ELR (cell line): ENCODE results near the gene CSNK1E.

ENCODE experiments used
- DNase-seq: peaks from one replicate; pipeline ENCODE4 v3.0.0-alpha.2; 2015; ENCODE audit warnings: low read depth

The CSNK1E gene

GRCh38 chr22:38327805-38328204 lies 10.6 kb upstream of the CSNK1E start:
- DNase-seq = peak; percentile 86

GRCh38 chr22:38327396-38327795 lies 10.2 kb upstream of the CSNK1E start:
- no peak for DNase-seq

- DNase-seq = no peak
Measured at GRCh38 chr22:38325587-38325986, 8.4 kb upstream of the CSNK1E start.

GRCh38 chr22:38320605-38321402 lies 3.6 kb upstream of the CSNK1E start:
- DNase-seq = no peak

GRCh38 chr22:38318792-38319773 lies 1.9 kb upstream of the CSNK1E start:
- DNase-seq = no peak

GRCh38 chr22:38317995-38318715 lies 922 bp upstream of the CSNK1E start:
- peak; percentile 100 for DNase-seq

GRCh38 chr22:38316364-38317121 lies 690 bp downstream of the CSNK1E start:
- DNase-seq = peak; percentile 65

- peak; percentile 49 for DNase-seq
Measured at GRCh38 chr22:38315823-38316363, 1.3 kb downstream of the CSNK1E start.

- peak; percentile 43 for DNase-seq
Measured at GRCh38 chr22:38314933-38315822, 2.1 kb downstream of the CSNK1E start.

- peak; percentile 73 for DNase-seq
Measured at GRCh38 chr22:38314051-38314932, 2.9 kb downstream of the CSNK1E start.

GRCh38 chr22:38313384-38313955 lies 3.8 kb downstream of the CSNK1E start:
- peak; percentile 99 for DNase-seq

GRCh38 chr22:38312261-38312800 lies 4.9 kb downstream of the CSNK1E start:
- DNase-seq = no peak

GRCh38 chr22:38311323-38311620 lies 6.0 kb downstream of the CSNK1E start:
- DNase-seq = no peak

- peak; percentile 48 for DNase-seq
Measured at GRCh38 chr22:38310518-38311322, 6.5 kb downstream of the CSNK1E start.

- DNase-seq = no peak
Measured at GRCh38 chr22:38309614-38310517, 7.4 kb downstream of the CSNK1E start.

- no peak for DNase-seq
Measured at GRCh38 chr22:38308791-38309498, 8.3 kb downstream of the CSNK1E start.
